Naive thymus-derived CD4-positive, alpha-beta T cell (primary cell): ENCODE data around the gene MYO16. TPM values are rescaled to one million over a fixed set of nuclear protein-coding genes. Genes with fewer than 3 reads are reported as not detected.

Experiments
- ATAC-seq: fragments of 150-1000 bp; cut with Tn5 transposase; 2 replicates; pipeline ENCODE4 v1.10.0; 2021; ENCODE audit warnings: mild to moderate bottlenecking, moderate library complexity
- CTCF ChIA-PET: fragments of 350-600 bp; sonication (Branson Sonifier 250); formaldehyde crosslinking; loops from one replicate; lab custom pipeline; 2021; ENCODE audit warnings: antibody characterized with exemption; lab: Charles Lee
- POLR2A ChIA-PET: fragments of 350-600 bp; sonication (Branson Sonifier 250); formaldehyde crosslinking; loops from one replicate; lab custom pipeline; 2021; ENCODE audit warnings: antibody characterized with exemption, inconsistent platforms; lab: Charles Lee
- DNase-seq, 9 donors: peaks; one replicate each; pipeline versions ENCODE4 v3.0.0 to v3.0.0-alpha.2; 2020 to 2022; ENCODE audit warnings: mixed read lengths in 1 of 9
- H3K27ac ChIP-seq: one replicate; pipeline ENCODE4 v1.7.0; 2013; ENCODE audit warnings: mild to moderate bottlenecking, low read depth, low read length, moderate library complexity
- H3K27me3 ChIP-seq, 2 donors: one replicate each; pipeline ENCODE4 v1.7.0; 2013; ENCODE audit warnings: low read length in 2 of 2, mild to moderate bottlenecking in 2 of 2, moderate library complexity in 2 of 2; ENCODE audit not compliant: control insufficient read depth in 2 of 2, insufficient read depth in 2 of 2
- H3K36me3 ChIP-seq, 3 experiments: 1 replicate in 2 of 3; 2 replicates in 1 of 3; pipeline ENCODE4 v1.7.0; 2013; ENCODE audit warnings: low read length in 3 of 3, mild to moderate bottlenecking in 3 of 3, moderate library complexity in 1 of 3; ENCODE audit not compliant: insufficient read depth in 3 of 3, control insufficient read depth in 2 of 3
- H3K4me1 ChIP-seq, 2 donors: one replicate each; pipeline ENCODE4 v1.7.0; 2013; ENCODE audit warnings: low read length in 2 of 2, mild to moderate bottlenecking in 2 of 2, moderate library complexity in 1 of 2; ENCODE audit not compliant: control insufficient read depth in 2 of 2, insufficient read depth in 2 of 2
- H3K4me3 ChIP-seq: 2 replicates; pipeline ENCODE4 v1.7.0; 2013; ENCODE audit warnings: mild to moderate bottlenecking, low read length
- H3K9me3 ChIP-seq, 3 experiments: 1 replicate in 2 of 3; 2 replicates in 1 of 3; pipeline ENCODE4 v1.7.0; 2013; ENCODE audit warnings: low read length in 3 of 3; ENCODE audit not compliant: control insufficient read depth in 2 of 3
- H3K27ac Mint-ChIP-seq, 9 donors: one replicate each; pipeline ENCODE4 v1.8.0; 2020 to 2022; ENCODE audit warnings: mixed read lengths in 9 of 9, mild to moderate bottlenecking in 8 of 9, moderate library complexity in 5 of 9, inconsistent platforms in 2 of 9
- H3K27me3 Mint-ChIP-seq, 5 donors: one replicate each; pipeline ENCODE4 v1.8.0; 2021 to 2022; ENCODE audit warnings: mixed read lengths in 5 of 5, mild to moderate bottlenecking in 1 of 5
- H3K36me3 Mint-ChIP-seq, 5 donors: one replicate each; pipeline ENCODE4 v1.8.0; 2020 to 2022; ENCODE audit warnings: mixed read lengths in 5 of 5, mild to moderate bottlenecking in 3 of 5, inconsistent platforms in 1 of 5
- H3K4me1 Mint-ChIP-seq, 7 donors: one replicate each; pipeline ENCODE4 v1.8.0; 2020 to 2022; ENCODE audit warnings: mixed read lengths in 7 of 7, mild to moderate bottlenecking in 3 of 7, inconsistent platforms in 1 of 7
- H3K4me3 Mint-ChIP-seq, 10 donors: one replicate each; pipeline ENCODE4 v1.8.0; 2020 to 2022; ENCODE audit warnings: mild to moderate bottlenecking in 10 of 10, mixed read lengths in 10 of 10, moderate library complexity in 6 of 10, inconsistent platforms in 2 of 10
- H3K9me3 Mint-ChIP-seq, 11 donors: one replicate each; pipeline ENCODE4 v1.8.0; 2020 to 2022; ENCODE audit warnings: mixed read lengths in 11 of 11, mild to moderate bottlenecking in 4 of 11, inconsistent platforms in 1 of 11, moderate library complexity in 1 of 11
- intact Hi-C, 2 donors: fragments of 100-400 bp; cut with micrococcal nuclease; formaldehyde crosslinking; loops; one replicate each; pipeline ENCODE4 v1.15.1; 2023
- polyA plus RNA-seq, 2 donors: library from polyadenylated mRNA; unstranded; fragments of 300-500 nt; fragmentation: Illumina TruSeq; gene quantifications; one replicate each; pipeline ENCODE4 v1.2.3, GENCODE V29; 2021
- total RNA-seq, 6 experiments: library from RNA in 5 of 6; stranded (reverse) in 5 of 6; gene quantifications; 1 replicate in 5 of 6; 2 replicates in 1 of 6; pipeline ENCODE4 v1.2.3 and lab custom pipeline; 2021 to 2026

MYO16 gene
- total and polyA plus RNA-seq, 7 experiments from 2014 or later: 0.10 to 1.4 (median 1.4) TPM; not detected in 4

DNA sequence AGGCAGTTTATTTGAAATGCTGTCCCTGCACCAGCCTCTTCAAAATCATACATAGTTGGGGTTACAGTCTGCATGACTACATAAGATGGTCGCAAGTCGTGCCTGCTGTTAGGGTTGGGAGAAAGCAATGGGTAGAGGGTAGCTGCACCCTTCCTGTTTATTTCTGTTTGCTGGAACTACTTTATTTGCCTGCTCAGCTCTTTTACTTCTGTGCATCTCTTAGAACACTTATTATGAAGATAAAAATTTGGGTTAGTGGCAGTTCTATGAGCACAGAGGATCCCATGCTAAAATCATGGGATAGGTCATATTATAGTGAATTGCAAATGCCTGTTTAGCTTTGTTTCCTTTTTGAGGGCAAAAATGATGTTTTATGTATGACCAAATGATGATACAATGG, 160.1 kb downstream of the MYO16 start:
- Mint-ChIP-seq H3K27ac (no peak overlapping the region), H3K9me3 (peaks cover 0 to 4% (median 0%) of the 10 kb centered on the region in 11 donors), H3K4me3 (no peak overlapping the region), H3K27me3 (peaks cover 0 to 14% (median 12%) of the 10 kb centered on the region in 5 donors), H3K4me1 (no peaks in the 10 kb centered on the region), H3K36me3 (no peaks in the 10 kb centered on the region)
- H3K36me3 ChIP-seq: no peaks in the 10 kb centered on the region
- ATAC-seq (no peak), DNase-seq (no peak)
- no peak overlapping the region for H3K27ac ChIP-seq
- no peaks in the 10 kb centered on the region for H3K4me1 ChIP-seq
- POLR2A ChIA-PET: no interaction called here
- H3K27me3 ChIP-seq: no peaks in the 10 kb centered on the region
- H3K9me3 ChIP-seq: no peaks in the 10 kb centered on the region
- intact Hi-C loops: no loop called here
- no peak overlapping the region for H3K4me3 ChIP-seq
- CTCF ChIA-PET: no interaction called here

DNA sequence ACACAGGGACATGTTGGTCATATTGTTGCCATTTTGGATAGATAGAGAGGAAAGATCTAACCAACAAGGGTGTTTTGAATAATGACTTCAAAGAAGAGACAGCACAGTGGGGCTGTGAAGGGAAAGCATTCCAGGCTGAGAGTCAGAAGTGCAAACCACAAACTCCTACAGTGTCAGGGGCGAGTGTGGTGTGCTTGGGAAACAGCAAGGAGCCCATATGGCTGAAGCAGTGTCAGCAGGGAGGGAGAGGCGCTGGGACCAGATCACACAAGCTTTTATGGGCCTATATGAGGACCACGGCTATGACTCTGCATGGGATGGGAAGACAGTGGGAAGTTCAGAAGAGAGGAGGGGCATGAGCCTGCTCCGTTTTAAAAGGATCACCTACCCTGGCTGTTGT, 166.4 kb downstream of the MYO16 start:
- no peaks in the 10 kb centered on the region for H3K36me3 Mint-ChIP-seq
- intact Hi-C loops: no loop called here

DNA sequence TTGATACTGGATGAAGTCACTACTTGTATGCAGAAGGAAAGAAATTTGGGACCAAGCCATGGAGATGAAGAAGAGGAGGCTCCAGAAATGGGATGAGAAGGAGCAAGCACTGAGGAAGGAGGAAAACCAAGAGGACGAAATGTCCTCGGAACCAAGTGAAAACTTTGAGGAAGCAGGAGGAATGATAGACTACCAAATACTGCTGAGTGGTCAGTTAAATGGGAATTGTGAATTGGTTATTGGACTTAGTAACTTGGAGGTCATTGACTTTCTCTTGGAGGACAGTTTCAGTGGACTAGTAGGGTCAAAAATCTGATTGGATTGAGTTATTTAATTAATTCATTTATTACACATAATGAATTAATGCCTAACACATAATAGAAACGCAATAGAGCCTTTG, 167.9 kb downstream of the MYO16 start:
- DNase-seq: no peak
- Histone ChIP-seq H3K27ac (no peak overlapping the region), H3K4me3 (no peak overlapping the region), H3K4me1 (no peaks in the 10 kb centered on the region), H3K9me3 (no peaks in the 10 kb centered on the region), H3K27me3 (no peaks in the 10 kb centered on the region), H3K36me3 (no peaks in the 10 kb centered on the region)
- no peaks in the 10 kb centered on the region for H3K36me3 Mint-ChIP-seq
- no peak overlapping the region for H3K4me3 Mint-ChIP-seq
- no peak overlapping the region for H3K27ac Mint-ChIP-seq
- POLR2A ChIA-PET: no interaction called here
- intact Hi-C loops: no loop called here
- no peak for ATAC-seq
- peaks cover 0 to 4% (median 0%) of the 10 kb centered on the region in 11 donors for H3K9me3 Mint-ChIP-seq
- CTCF ChIA-PET: no interaction called here
- H3K27me3 Mint-ChIP-seq: peaks cover 0 to 4% (median 4%) of the 10 kb centered on the region in 5 donors
- peaks cover 0 to 2% (median 0%) of the 10 kb centered on the region in 7 donors for H3K4me1 Mint-ChIP-seq

More for the DNA sequence above, 166.4 kb downstream of the MYO16 start:
- Mint-ChIP-seq H3K27ac (no peak overlapping the region), H3K9me3 (peaks cover 0 to 4% (median 0%) of the 10 kb centered on the region in 11 donors), H3K27me3 (peaks cover 0 to 8% (median 4%) of the 10 kb centered on the region in 5 donors), H3K4me1 (no peaks in the 10 kb centered on the region), H3K4me3 (no peak overlapping the region)
- DNase-seq: no peak
- no peaks in the 10 kb centered on the region for H3K9me3 ChIP-seq
- no peak overlapping the region for H3K27ac ChIP-seq
- no peaks in the 10 kb centered on the region for H3K36me3 ChIP-seq
- no peak overlapping the region for H3K4me3 ChIP-seq
- no peaks in the 10 kb centered on the region for H3K4me1 ChIP-seq
- no peak for ATAC-seq
- POLR2A ChIA-PET: no interaction called here
- no peaks in the 10 kb centered on the region for H3K27me3 ChIP-seq
- CTCF ChIA-PET: no interaction called here

DNA sequence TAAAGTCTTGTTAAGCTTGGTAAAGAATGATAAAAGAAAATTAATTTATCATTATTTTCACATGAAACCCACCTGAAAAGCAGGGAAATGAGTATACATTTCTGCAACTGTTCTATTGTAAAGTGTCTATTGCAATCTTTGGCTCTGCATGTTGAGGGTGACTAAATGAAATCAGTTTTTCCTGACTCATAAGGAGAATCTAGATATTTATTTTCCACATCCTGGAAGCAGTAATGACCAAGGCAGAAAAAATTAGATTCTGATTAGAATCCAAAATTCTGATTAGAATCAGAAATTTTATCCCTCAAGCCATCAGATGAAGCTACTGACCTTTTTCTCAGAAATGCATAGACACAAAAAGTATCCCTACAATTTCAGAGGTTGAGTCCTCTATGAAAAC, 178.4 kb downstream of the MYO16 start:
- Mint-ChIP-seq H3K9me3 (peaks cover 0 to 1% (median 0%) of the 10 kb centered on the region in 11 donors), H3K36me3 (no peaks in the 10 kb centered on the region), H3K4me3 (no peak overlapping the region), H3K27ac (no peak overlapping the region), H3K4me1 (no peaks in the 10 kb centered on the region), H3K27me3 (peaks cover 0 to 6% (median 4%) of the 10 kb centered on the region in 5 donors)
- Histone ChIP-seq H3K4me3 (no peak overlapping the region), H3K27ac (no peak overlapping the region), H3K9me3 (no peaks in the 10 kb centered on the region), H3K27me3 (no peaks in the 10 kb centered on the region), H3K4me1 (no peaks in the 10 kb centered on the region), H3K36me3 (no peaks in the 10 kb centered on the region)
- intact Hi-C loops: no loop called here
- ChIA-PET CTCF (interaction anchor here (0.7 kb wide), 1 partner anchor 466 kb away, joined by 3 read pairs; no protein-coding TSS in a partner anchor), POLR2A (no interaction called here)
- no peak for ATAC-seq
- DNase-seq: no peak

DNA sequence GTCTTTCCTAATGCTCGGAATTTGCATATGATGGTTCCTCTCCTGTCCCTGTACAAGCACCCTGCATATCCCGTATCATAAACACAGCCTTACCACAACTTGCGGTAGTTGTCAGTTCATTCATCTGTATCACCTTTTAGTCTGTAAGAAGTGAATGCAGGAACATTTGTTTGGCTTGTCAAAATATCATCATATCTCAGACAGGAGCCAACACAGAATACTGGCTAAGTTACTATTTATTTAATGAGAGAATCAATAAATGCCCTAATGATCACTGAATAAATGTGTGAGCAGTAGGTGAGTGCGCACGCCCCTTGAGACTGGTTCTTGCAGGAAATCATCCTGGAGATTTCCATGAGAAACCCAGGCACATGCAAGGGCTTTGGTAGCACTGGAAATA, 182.8 kb downstream of the MYO16 start:
- no peak for ATAC-seq
- CTCF ChIA-PET: no interaction called here

DNA sequence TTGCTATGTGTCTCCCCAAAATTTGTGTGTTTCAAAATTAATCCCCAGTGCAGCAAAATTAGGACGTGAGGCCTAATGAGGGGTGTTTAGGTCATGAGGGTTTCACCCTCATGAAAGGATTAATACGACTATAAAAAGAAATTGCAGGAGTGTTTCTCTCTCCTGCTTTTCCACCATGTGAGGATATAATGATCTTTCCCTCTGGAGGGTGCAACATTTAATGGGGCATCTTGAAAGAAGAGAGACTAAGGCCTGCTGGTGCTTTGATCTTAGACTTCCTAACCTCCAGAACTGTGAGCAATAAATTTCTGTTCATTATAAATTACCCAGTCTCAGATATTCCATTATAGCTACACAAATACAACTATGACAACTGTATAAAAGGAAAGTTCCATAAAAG, 183.2 kb downstream of the MYO16 start:
- no peaks in the 10 kb centered on the region for H3K36me3 Mint-ChIP-seq
- CTCF ChIA-PET: no interaction called here
- H3K27me3 ChIP-seq: no peaks in the 10 kb centered on the region
- H3K27ac ChIP-seq: no peak overlapping the region
- DNase-seq: no peak
- no peaks in the 10 kb centered on the region for H3K9me3 ChIP-seq
- H3K9me3 Mint-ChIP-seq: peaks cover 0 to 1% (median 0%) of the 10 kb centered on the region in 11 donors
- intact Hi-C loops: loop anchor here in 1 of 2 donors (10.0 kb wide), 1 partner anchor 488 kb away; no protein-coding TSS in a partner anchor
- ATAC-seq: no peak
- H3K36me3 ChIP-seq: no peaks in the 10 kb centered on the region
- POLR2A ChIA-PET: no interaction called here
- peaks cover 0 to 6% (median 4%) of the 10 kb centered on the region in 5 donors for H3K27me3 Mint-ChIP-seq
- H3K4me1 Mint-ChIP-seq: no peaks in the 10 kb centered on the region
- no peaks in the 10 kb centered on the region for H3K4me1 ChIP-seq
- no peak overlapping the region for H3K27ac Mint-ChIP-seq
- H3K4me3 Mint-ChIP-seq: no peak overlapping the region
- no peak overlapping the region for H3K4me3 ChIP-seq

More for the DNA sequence above, 182.8 kb downstream of the MYO16 start:
- intact Hi-C loops: loop anchor here in 1 of 2 donors (10.0 kb wide), 1 partner anchor 487 kb away; no protein-coding TSS in a partner anchor
- no peak overlapping the region for H3K27ac Mint-ChIP-seq
- Histone ChIP-seq H3K4me3 (no peak overlapping the region), H3K27ac (no peak overlapping the region), H3K27me3 (no peaks in the 10 kb centered on the region), H3K36me3 (no peaks in the 10 kb centered on the region), H3K4me1 (no peaks in the 10 kb centered on the region), H3K9me3 (no peaks in the 10 kb centered on the region)
- POLR2A ChIA-PET: no interaction called here
- peaks cover 0 to 1% (median 0%) of the 10 kb centered on the region in 11 donors for H3K9me3 Mint-ChIP-seq
- H3K36me3 Mint-ChIP-seq: no peaks in the 10 kb centered on the region
- no peaks in the 10 kb centered on the region for H3K4me1 Mint-ChIP-seq
- H3K4me3 Mint-ChIP-seq: no peak overlapping the region
- DNase-seq: no peak
- H3K27me3 Mint-ChIP-seq: peaks cover 0 to 6% (median 4%) of the 10 kb centered on the region in 5 donors

DNA sequence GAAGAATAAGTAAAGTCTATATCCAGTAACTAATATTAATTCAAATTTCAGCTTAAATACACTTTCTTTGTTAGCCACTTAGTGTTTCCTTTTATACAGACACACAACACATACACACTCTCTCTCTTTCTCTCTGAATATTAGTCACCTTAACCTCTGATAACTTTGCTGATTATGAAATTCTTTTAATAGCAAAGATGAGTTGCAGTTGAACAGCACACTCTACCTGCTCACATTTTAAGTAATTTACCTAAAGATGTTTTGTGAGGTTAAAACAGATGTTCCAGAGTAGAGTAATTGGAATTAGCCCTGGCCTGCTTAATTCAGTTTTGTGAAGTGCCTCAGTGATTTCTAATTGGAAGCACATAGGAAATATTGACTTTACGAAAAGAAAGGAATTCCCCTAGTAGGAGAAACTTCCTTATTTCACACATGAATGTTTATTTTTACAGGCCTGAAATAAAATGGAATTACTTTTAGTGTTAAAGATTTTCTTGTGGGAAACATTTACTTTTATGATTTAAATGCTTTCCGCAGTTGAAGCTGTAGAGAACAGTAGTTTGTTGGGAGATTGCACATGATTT, 184.3 kb downstream of the MYO16 start:
- no peak for ATAC-seq
- no peak overlapping the region for H3K27ac Mint-ChIP-seq

More for the DNA sequence above, 184.3 kb downstream of the MYO16 start:
- no peaks in the 10 kb centered on the region for H3K4me1 Mint-ChIP-seq
- H3K4me3 Mint-ChIP-seq: no peak overlapping the region
- ChIA-PET POLR2A (interaction anchor here (0.6 kb wide), 1 partner anchor 35 kb away, joined by 3 read pairs; no protein-coding TSS in a partner anchor), CTCF (no interaction called here)
- H3K27ac ChIP-seq: no peak overlapping the region
- H3K4me1 ChIP-seq: no peaks in the 10 kb centered on the region
- H3K4me3 ChIP-seq: no peak overlapping the region
- H3K9me3 Mint-ChIP-seq: peaks cover 0 to 1% (median 0%) of the 10 kb centered on the region in 11 donors
- H3K9me3 ChIP-seq: no peaks in the 10 kb centered on the region
- H3K27me3 ChIP-seq: no peaks in the 10 kb centered on the region
- no peaks in the 10 kb centered on the region for H3K36me3 ChIP-seq
- DNase-seq: no peak
- no peaks in the 10 kb centered on the region for H3K36me3 Mint-ChIP-seq
- peaks cover 0 to 6% (median 4%) of the 10 kb centered on the region in 5 donors for H3K27me3 Mint-ChIP-seq
- intact Hi-C loops: loop anchor here in 1 of 2 donors (10.0 kb wide), 1 partner anchor 489 kb away; no protein-coding TSS in a partner anchor
